ENCODE data around the gene INSIG2.

DNA sequence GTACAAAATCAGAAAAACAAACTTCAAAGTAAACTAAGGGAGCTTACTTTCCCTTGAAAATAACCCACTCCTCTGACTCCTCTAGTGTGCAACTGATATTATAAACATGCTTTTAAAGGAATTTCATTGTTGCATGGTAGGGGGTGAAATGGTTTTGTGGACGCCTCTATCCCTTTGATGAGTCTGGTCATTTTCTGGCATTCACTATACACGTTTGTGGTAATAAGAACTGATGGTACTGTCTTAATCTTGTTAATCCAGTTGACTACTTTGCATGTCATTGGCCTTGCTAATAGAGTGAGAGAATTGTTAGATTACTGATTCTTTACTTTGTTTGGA lies 2.8 kb downstream of the INSIG2 start:
- TF ChIP-seq, protein P1, sequence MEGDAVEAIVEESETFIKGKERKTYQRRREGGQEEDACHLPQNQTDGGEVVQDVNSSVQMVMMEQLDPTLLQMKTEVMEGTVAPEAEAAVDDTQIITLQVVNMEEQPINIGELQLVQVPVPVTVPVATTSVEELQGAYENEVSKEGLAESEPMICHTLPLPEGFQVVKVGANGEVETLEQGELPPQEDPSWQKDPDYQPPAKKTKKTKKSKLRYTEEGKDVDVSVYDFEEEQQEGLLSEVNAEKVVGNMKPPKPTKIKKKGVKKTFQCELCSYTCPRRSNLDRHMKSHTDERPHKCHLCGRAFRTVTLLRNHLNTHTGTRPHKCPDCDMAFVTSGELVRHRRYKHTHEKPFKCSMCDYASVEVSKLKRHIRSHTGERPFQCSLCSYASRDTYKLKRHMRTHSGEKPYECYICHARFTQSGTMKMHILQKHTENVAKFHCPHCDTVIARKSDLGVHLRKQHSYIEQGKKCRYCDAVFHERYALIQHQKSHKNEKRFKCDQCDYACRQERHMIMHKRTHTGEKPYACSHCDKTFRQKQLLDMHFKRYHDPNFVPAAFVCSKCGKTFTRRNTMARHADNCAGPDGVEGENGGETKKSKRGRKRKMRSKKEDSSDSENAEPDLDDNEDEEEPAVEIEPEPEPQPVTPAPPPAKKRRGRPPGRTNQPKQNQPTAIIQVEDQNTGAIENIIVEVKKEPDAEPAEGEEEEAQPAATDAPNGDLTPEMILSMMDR (conservative IDR thresholded peaks at IDR 0.05; ENCODE audit: low read depth, low read length): no peak
- no peak for TF ChIP-seq EZH2 (IDR thresholded peaks at IDR 0.05; ENCODE audit: borderline replicate concordance, low read depth, low read length, poor library complexity, severe bottlenecking)
